PC-9 (cell line): ENCODE results near the gene ZC3H8. TPM values are rescaled to one million over a fixed set of nuclear protein-coding genes. Genes with fewer than 3 reads are reported as not detected.

Experiments
- BruUV-seq: library from RNA; stranded (reverse); fragments of 400-500 nt; replicated peaks from 2 replicates; lab custom pipeline; 2021; lab: Mats Ljungman, UMichigan
- CTCF ChIA-PET: fragments of 300-600 bp; sonication (Branson Sonifier 250); formaldehyde crosslinking; loops from one replicate; lab custom pipeline; 2022; ENCODE audit warnings: antibody characterized with exemption; lab: Charles Lee
- POLR2A ChIA-PET: fragments of 300-600 bp; sonication (Branson Sonifier 250); formaldehyde crosslinking; loops from one replicate; lab custom pipeline; 2022; ENCODE audit warnings: antibody characterized with exemption; ENCODE audit not compliant: unreplicated experiment; lab: Charles Lee
- DNase-seq, 2 experiments: peaks; one replicate each; pipeline versions ENCODE4 v3.0.0 to v3.0.0-alpha.2; 2015 to 2022; ENCODE audit warnings: mixed read lengths in 1 of 2
- H2AFZ ChIP-seq: fragments of 200-600 bp; sonication (generic); 2 replicates; pipeline ENCODE4 v1.8.1; 2017; ENCODE audit warnings: antibody characterized with exemption
- H3F3A ChIP-seq: fragments of 200-600 bp; sonication (generic); 2 replicates; pipeline ENCODE4 v1.8.1; 2017; ENCODE audit warnings: antibody characterized with exemption, mild to moderate bottlenecking, low read depth; ENCODE audit not compliant: insufficient read depth
- H3K27ac ChIP-seq: fragments of 200-600 bp; sonication (generic); 2 replicates; pipeline ENCODE4 v1.6.1; 2016; ENCODE audit warnings: mixed run types
- H3K27me3 ChIP-seq: fragments of 200-600 bp; sonication (generic); 2 replicates; pipeline ENCODE4 v1.6.1; 2016; ENCODE audit warnings: low read depth, mixed run types; ENCODE audit not compliant: insufficient read depth
- H3K36me3 ChIP-seq: fragments of 200-600 bp; sonication (generic); 2 replicates; pipeline ENCODE4 v1.6.1; 2016; ENCODE audit warnings: low read depth, mixed run types
- H3K4me1 ChIP-seq: fragments of 200-600 bp; sonication (generic); replicated peaks from 2 replicates; pipeline ENCODE4 v1.6.1; 2016; ENCODE audit warnings: mixed run types; ENCODE audit not compliant: insufficient read depth
- H3K4me2 ChIP-seq: fragments of 200-600 bp; sonication (generic); 2 replicates; pipeline ENCODE4 v1.6.1; 2017; ENCODE audit warnings: mixed run types
- H3K4me3 ChIP-seq: fragments of 200-600 bp; sonication (generic); 2 replicates; pipeline ENCODE4 v1.6.1; 2016; ENCODE audit warnings: mixed run types
- H3K79me2 ChIP-seq: fragments of 200-600 bp; sonication (generic); 2 replicates; pipeline ENCODE4 v1.6.1; 2017; ENCODE audit warnings: low read depth, mixed run types
- H3K9me2 ChIP-seq: fragments of 200-600 bp; sonication (generic); 2 replicates; pipeline ENCODE4 v1.8.1; 2017; ENCODE audit warnings: mild to moderate bottlenecking; ENCODE audit not compliant: insufficient read depth
- H3K9me3 ChIP-seq: fragments of 200-600 bp; sonication (generic); 2 replicates; pipeline ENCODE4 v1.8.1; 2016; ENCODE audit warnings: low read depth; ENCODE audit not compliant: insufficient read depth
- H4K20me1 ChIP-seq: fragments of 200-600 bp; sonication (generic); 2 replicates; pipeline ENCODE4 v1.8.1; 2017; ENCODE audit not compliant: insufficient read depth
- CTCF ChIP-seq: fragments of 200-600 bp; sonication (generic); conservative IDR thresholded peaks from 2 replicates; pipeline ENCODE4 v1.6.1; 2017; ENCODE audit warnings: mixed run types, antibody characterized with exemption, mild to moderate bottlenecking, moderate library complexity
- EZH2 ChIP-seq: fragments of 200-600 bp; sonication (generic); IDR thresholded peaks from 2 replicates; pipeline ENCODE4 v1.8.0; 2017; ENCODE audit warnings: antibody characterized with exemption, low read depth
- intact Hi-C: fragments of 100-400 bp; cut with micrococcal nuclease; formaldehyde crosslinking; loops from one replicate; pipeline ENCODE4 v1.10.0; 2022; ENCODE audit not compliant: unreplicated experiment
- total RNA-seq: library from RNA; stranded (reverse); gene quantifications from 2 replicates; pipeline ENCODE4 v1.2.3, GENCODE V29; 2021

Gene ZC3H8
- total RNA-seq, 1 experiment from 2014 or later, result 8.6 TPM

DNA sequence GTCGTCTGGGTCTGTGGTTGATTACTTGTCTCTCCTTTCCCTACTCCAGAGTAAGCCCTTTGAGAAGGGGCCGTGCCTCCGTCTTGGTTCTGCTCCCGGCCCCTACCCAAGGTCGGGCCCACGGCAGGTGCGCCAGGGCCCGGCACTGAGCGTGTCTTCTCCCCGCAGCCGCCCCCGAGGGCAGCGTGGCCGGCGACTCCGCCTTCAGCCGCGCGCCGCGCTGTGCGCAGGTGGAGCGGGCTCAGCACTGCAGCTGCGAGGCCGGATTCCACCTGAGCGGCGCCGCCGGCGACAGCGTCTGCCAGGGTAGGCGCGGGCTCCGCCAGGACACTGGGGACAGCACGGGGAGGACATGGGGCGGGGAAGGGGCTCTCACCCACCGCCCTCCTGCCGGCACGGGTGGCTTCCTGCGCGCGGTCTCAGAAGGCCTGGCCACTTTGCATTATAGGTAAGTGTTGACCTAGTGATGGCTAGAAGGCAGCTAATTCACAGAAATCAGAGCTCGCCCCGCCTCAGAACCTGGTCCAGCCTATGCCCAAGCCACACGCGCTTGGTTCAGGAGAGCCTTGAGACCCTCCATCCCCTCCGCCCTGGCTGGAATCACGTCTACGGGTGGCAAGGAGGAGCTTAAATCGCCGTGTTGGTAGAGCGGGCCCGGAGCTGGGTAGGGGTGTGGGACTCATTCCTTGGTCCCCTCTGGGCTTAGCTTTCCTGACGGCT lies 73.1 kb downstream of the ZC3H8 start:
- POLR2A ChIA-PET, result interaction anchor here (0.7 kb wide), 1 partner anchor 73 kb away, joined by 3 read pairs; the partner anchor contains the start of gene ZC3H8
- H2AFZ ChIP-seq, result no peak overlapping the region
- H4K20me1 ChIP-seq, result no peaks in the 10 kb centered on the region
- H3K27me3 ChIP-seq, result no peaks in the 10 kb centered on the region
- no peak overlapping the region for H3K4me3 ChIP-seq
- no peaks in the 10 kb centered on the region for H3K36me3 ChIP-seq
- H3K27ac ChIP-seq, result no peak overlapping the region
- H3K9me3 ChIP-seq, result 0 out of 2 replicates have a peak, but pooled peaks cover 3% of the 10 kb centered on the region
- no peak overlapping the region for H3K4me2 ChIP-seq
- no peaks in the 10 kb centered on the region for H3F3A ChIP-seq
- no peaks in the 10 kb centered on the region for H3K4me1 ChIP-seq
- no peaks in the 10 kb centered on the region for H3K9me2 ChIP-seq
- no peaks in the 10 kb centered on the region for H3K79me2 ChIP-seq
- intact Hi-C loops, result no loop called here
- CTCF ChIA-PET, result no interaction called here
- TF ChIP-seq CTCF (no peak), EZH2 (no peak)
- no TSS peak for BruUV-seq
- no peak for DNase-seq

GRCh38 chr2:112175958-112176573 lies 78.8 kb downstream of the ZC3H8 start:
- no peak overlapping the region for H3K4me2 ChIP-seq
- ChIA-PET CTCF (no interaction called here), POLR2A (no interaction called here)
- H3K9me2 ChIP-seq, result no peaks in the 10 kb centered on the region
- H3K27ac ChIP-seq, result no peak overlapping the region
- no TSS peak for BruUV-seq
- no peaks in the 10 kb centered on the region for H4K20me1 ChIP-seq
- intact Hi-C loops, result no loop called here
- H3K4me1 ChIP-seq, result no peaks in the 10 kb centered on the region
- TF ChIP-seq EZH2 (no peak), CTCF (no peak)
- no peak overlapping the region for H3K4me3 ChIP-seq
- H3K79me2 ChIP-seq, result no peaks in the 10 kb centered on the region
- no peaks in the 10 kb centered on the region for H3K36me3 ChIP-seq
- H2AFZ ChIP-seq, result no peak overlapping the region
- H3K27me3 ChIP-seq, result no peaks in the 10 kb centered on the region
- H3K9me3 ChIP-seq, result 0 out of 2 replicates have a peak, but pooled peaks cover 3% of the 10 kb centered on the region
- DNase-seq, result no peak
- H3F3A ChIP-seq, result no peaks in the 10 kb centered on the region

- H3K27ac ChIP-seq, result no peak overlapping the region
- BruUV-seq, result no TSS peak
- no peak overlapping the region for H3K4me2 ChIP-seq
- no peaks in the 10 kb centered on the region for H4K20me1 ChIP-seq
- TF ChIP-seq EZH2, result no peak
- no peak for TF ChIP-seq CTCF
- no peak for DNase-seq
- H3K4me1 ChIP-seq, result no peaks in the 10 kb centered on the region
- ChIA-PET CTCF (no interaction called here), POLR2A (no interaction called here)
- no peaks in the 10 kb centered on the region for H3K9me2 ChIP-seq
- H3K36me3 ChIP-seq, result no peaks in the 10 kb centered on the region
- no peaks in the 10 kb centered on the region for H3K27me3 ChIP-seq
- H3K9me3 ChIP-seq, result 0 out of 2 replicates have a peak, but pooled peaks cover 3% of the 10 kb centered on the region
- intact Hi-C loops, result no loop called here
- no peak overlapping the region for H2AFZ ChIP-seq
- no peak overlapping the region for H3K4me3 ChIP-seq
- H3F3A ChIP-seq, result no peaks in the 10 kb centered on the region
- H3K79me2 ChIP-seq, result no peaks in the 10 kb centered on the region
These were observed 79.5 kb downstream of the ZC3H8 start for GRCh38 chr2:112175333-112175732.
